Gastrocnemius medialis (tissue), 4 donors: ENCODE data around the gene OPA1.

ENCODE experiments used
- CTCF ChIP-seq, 5 experiments: fragments of 450-650 bp in 3 of 5; fragments of 200-600 bp in 2 of 5; sonication (generic) in 2 of 5; IDR thresholded peaks in 4 of 5; conservative IDR thresholded peaks in 1 of 5; 1 replicate in 4 of 5; 2 replicates in 1 of 5; pipeline ENCODE4 v1.5.1; 2016 to 2019; ENCODE audit warnings: antibody characterized with exemption in 5 of 5, mild to moderate bottlenecking in 3 of 5, moderate library complexity in 3 of 5
- POLR2A ChIP-seq, 2 donors: fragments of 450-650 bp; IDR thresholded peaks; one replicate each; pipeline ENCODE4 v1.6.1; 2017; ENCODE audit warnings: antibody characterized with exemption in 2 of 2, mild to moderate bottlenecking in 2 of 2, moderate library complexity in 2 of 2

DNA sequence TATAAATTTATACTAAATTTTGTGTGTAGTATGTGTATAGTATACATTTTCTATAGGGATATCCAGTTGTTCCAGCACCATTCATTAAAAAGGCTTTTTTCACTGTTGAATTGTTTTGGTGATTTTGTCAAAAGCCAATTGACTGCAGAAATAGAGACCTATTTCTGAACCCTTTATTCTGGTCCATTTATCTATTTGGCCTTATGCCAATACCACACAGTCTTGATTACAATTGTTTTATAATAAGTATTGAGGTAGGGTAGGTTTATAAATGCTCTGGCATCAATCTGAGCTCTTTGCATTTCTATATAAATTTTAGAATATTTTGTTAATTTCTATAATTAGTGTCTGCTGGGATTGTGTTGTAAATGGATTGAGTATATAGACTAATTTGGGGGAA lies 6.5 kb upstream of the OPA1 start:
- no peak for TF ChIP-seq CTCF (IDR thresholded peaks at IDR 0.05 in 4 of 5, conservative IDR thresholded peaks at IDR 0.05 in 1 of 5)
- TF ChIP-seq POLR2A (IDR thresholded peaks at IDR 0.05): no peak
